ENCODE data around the gene UBE2O. TPM values are rescaled to one million over a fixed set of nuclear protein-coding genes. Genes with fewer than 3 reads are reported as not detected.
A peak's percentile ranks its signal among the peaks of the same experiment; 100 is the strongest.

The UBE2O gene
- polyA plus RNA-seq, 1 of the 3 experiments (the other 2 are of a cell fraction) = 25.4 TPM

- 96% methylated on average over 6 of the region's 6 CpGs for WGBS (ENCODE audit: low lambda C conversion rate)
- Histone ChIP-seq H3K4me3 (ENCODE audit: low read depth in 2 of 2, low read length in 1 of 2) (no peak overlapping the region), H2AFZ (ENCODE audit: low read depth) (no peak overlapping the region), H3K9ac (no peak overlapping the region), H3K4me2 (no peak overlapping the region), H3K36me3 (replicated peaks in 1 of 2; ENCODE audit: control insufficient read depth in 1 of 2, insufficient read depth in 2 of 2, low read length in 1 of 2) (peaks cover 0 to 4% of the 10 kb centered on the region in 2 experiments), H4K20me1 (ENCODE audit: insufficient read depth) (peaks cover 78% of the 10 kb centered on the region), H3F3A (replicated peaks; ENCODE audit: insufficient read depth) (no peaks in the 10 kb centered on the region), H3K9me3 (no peaks in the 10 kb centered on the region), H3K4me1 (ENCODE audit: control insufficient read depth in 1 of 2, insufficient read depth in 2 of 2, low read depth in 1 of 2, low read length in 1 of 2) (peaks cover 0 to 55% of the 10 kb centered on the region in 2 experiments; a peak in 2 of 4 replicates), H3K79me2 (ENCODE audit: insufficient read depth) (peaks cover 51% of the 10 kb centered on the region), H3K27me3 (ENCODE audit: insufficient read depth) (no peaks in the 10 kb centered on the region), H3K27ac (ENCODE audit: low read depth in 2 of 2, low read length in 1 of 2) (peak overlapping the region in 1 of 2 experiments; percentile 9; a peak in 1 of 4 replicates), H3K9me2 (no peaks in the 10 kb centered on the region)
- DNase-seq = no peak
- TF ChIP-seq RAD21 (IDR thresholded peaks at IDR 0.05; ENCODE audit: low read length) = no peak
- no peak for TF ChIP-seq NRF1 (IDR thresholded peaks at IDR 0.05; ENCODE audit: low read depth, low read length)
- no peak for TF ChIP-seq ZBTB33 (IDR thresholded peaks at IDR 0.05; ENCODE audit: borderline replicate concordance, low read depth)
- no peak for TF ChIP-seq NFIC (IDR thresholded peaks at IDR 0.05; ENCODE audit: borderline replicate concordance)
- no peak for TF ChIP-seq FOXJ3 (CRISPR knock-in tag; IDR thresholded peaks at IDR 0.05)
- TF ChIP-seq TAF1 (IDR thresholded peaks at IDR 0.05; ENCODE audit: borderline replicate concordance, low read depth, low read length) = no peak
- no peak for TF ChIP-seq GABPA (IDR thresholded peaks at IDR 0.05; ENCODE audit: low read depth)
- CTCF ChIA-PET = interaction anchor here (0.7 to 8.3 kb wide), 16 partner anchors 8 to 235 kb away, joined by 3 to 89 read pairs (median 14); partner anchors contain the start of genes AANAT, SPHK1 and UBE2O
- POLR2A ChIA-PET = no interaction called here
Measured at GRCh38 chr17:76416457-76416856, 36.5 kb downstream of the UBE2O start.

GRCh38 chr17:76415786-76416185 lies 37.2 kb downstream of the UBE2O start:
- Histone ChIP-seq H3K79me2 (ENCODE audit: insufficient read depth) (peaks cover 45% of the 10 kb centered on the region), H3F3A (replicated peaks; ENCODE audit: insufficient read depth) (no peaks in the 10 kb centered on the region), H3K4me1 (ENCODE audit: control insufficient read depth in 1 of 2, insufficient read depth in 2 of 2, low read depth in 1 of 2, low read length in 1 of 2) (peaks cover 0 to 55% of the 10 kb centered on the region in 2 experiments; a peak in 2 of 4 replicates), H2AFZ (ENCODE audit: low read depth) (no peak overlapping the region), H3K27ac (ENCODE audit: low read depth in 2 of 2, low read length in 1 of 2) (no peak overlapping the region), H3K36me3 (replicated peaks in 1 of 2; ENCODE audit: control insufficient read depth in 1 of 2, insufficient read depth in 2 of 2, low read length in 1 of 2) (peaks cover 0 to 4% of the 10 kb centered on the region in 2 experiments), H3K9ac (no peak overlapping the region), H3K4me3 (ENCODE audit: low read depth in 2 of 2, low read length in 1 of 2) (no peak overlapping the region), H3K27me3 (ENCODE audit: insufficient read depth) (no peaks in the 10 kb centered on the region), H3K9me2 (no peaks in the 10 kb centered on the region), H4K20me1 (ENCODE audit: insufficient read depth) (peaks cover 80% of the 10 kb centered on the region), H3K9me3 (no peaks in the 10 kb centered on the region), H3K4me2 (no peak overlapping the region)
- TF ChIP-seq RCOR1 (IDR thresholded peaks at IDR 0.05; ENCODE audit: low read length) (no peak), NRF1 (IDR thresholded peaks at IDR 0.05; ENCODE audit: low read depth, low read length) (no peak), NFIC (IDR thresholded peaks at IDR 0.05; ENCODE audit: borderline replicate concordance) (no peak), GATA2 (CRISPR knock-in tag; IDR thresholded peaks at IDR 0.05) (no peak), FOSL2 (IDR thresholded peaks at IDR 0.05; ENCODE audit: borderline replicate concordance, low read depth) (no peak), FOXJ3 (CRISPR knock-in tag; IDR thresholded peaks at IDR 0.05) (no peak), USF2 (IDR thresholded peaks at IDR 0.05; ENCODE audit: borderline replicate concordance, low read depth, low read length) (no peak)
- ChIA-PET POLR2A (interaction anchor here (2.7 kb wide), 1 partner anchor 37 kb away, joined by 7 read pairs; the partner anchor contains the start of gene UBE2O), CTCF (interaction anchor here (0.8 to 14.7 kb wide), 15 partner anchors 8 to 107 kb away, joined by 3 to 242 read pairs (median 17); partner anchors contain the start of genes AANAT, RHBDF2, SPHK1 and UBE2O)
- 87% methylated on average over 15 of the region's 15 CpGs for WGBS (ENCODE audit: low lambda C conversion rate)
- no peak for DNase-seq

All from SK-N-SH (cell line).